Fibroblast of the conjunctiva (primary cell): ENCODE measurements around the gene MYRIP.
"Not testable (repeated sequence)": the region's sequence is repeated elsewhere in the genome, so short reads cannot be mapped to it uniquely, and the experiment has no call there.

Experiments used
- DNase-seq: peaks from one replicate; pipeline ENCODE4 v3.0.0-alpha.2; 2010; ENCODE audit warnings: low read depth

Gene MYRIP

DNA sequence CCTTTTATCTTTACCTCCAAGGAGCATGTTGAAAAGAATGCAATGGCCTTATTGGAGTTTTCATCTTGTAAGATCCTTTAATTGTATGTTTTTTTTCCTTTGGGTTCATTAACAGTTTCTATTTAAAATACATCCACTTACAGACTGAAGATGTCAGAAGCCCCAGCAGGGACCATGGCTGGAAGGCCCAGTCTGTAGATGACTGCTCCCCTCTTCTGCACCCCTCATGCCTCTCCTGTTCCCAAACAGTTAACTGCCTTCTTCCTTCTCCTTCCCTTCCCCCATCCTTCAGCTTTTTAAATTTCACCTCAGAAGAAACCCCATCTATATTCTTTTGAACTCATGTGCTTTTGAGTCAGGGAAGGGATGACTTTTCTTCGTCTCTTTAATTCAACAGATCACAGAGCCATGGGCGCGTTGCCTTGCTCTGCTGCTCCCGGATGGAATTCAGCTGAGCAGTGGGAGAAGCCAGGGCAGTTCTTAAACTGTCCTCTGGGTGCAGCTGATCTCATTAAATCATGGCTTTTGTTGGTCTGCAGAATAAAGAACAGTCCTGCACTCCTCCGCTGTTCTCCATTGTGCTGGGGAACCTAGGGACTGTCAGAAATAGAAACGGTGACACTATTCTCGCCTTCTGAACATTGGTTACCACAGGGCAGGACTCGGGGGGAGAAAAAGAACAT is 428.6 kb downstream of the MYRIP start:
- no peak for DNase-seq

DNA sequence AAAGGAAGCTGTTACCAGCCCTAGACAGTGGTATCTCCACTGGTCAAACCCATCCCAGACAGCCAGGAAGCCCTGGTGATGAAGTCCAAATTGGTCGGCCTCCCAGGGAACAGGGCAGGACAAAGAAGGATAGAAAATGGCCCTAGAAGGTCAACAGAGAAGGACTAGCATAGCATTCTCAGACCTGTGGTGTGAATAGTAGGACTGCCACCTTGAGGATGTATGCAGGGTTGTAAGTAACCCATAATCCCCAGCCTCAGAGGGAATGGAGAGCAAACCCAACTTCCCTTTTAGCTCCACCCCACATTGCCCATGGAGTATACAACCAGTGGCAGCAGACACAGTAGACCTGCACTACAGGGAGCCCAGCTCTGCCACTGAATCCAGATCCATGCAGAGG is 431.5 kb downstream of the MYRIP start:
- DNase-seq, result no peak

DNA sequence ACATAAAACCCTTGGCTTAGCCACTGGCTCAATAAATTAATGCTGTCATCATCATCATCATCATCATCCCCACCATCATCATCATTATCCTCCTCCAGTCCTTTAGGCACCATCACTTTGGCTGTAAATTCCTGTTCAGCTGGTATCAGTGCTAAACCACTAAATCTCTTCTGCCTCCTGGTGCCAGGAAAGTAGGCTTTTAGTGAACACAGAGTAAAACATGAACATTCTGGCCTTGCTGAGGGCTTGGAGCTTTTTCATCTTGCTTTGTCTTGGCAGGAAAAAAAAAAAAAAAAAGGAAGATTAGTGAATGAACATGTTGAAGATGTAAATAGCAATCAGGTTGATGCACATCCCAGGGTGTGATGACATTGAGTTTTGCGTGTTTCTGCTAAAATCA is 432.8 kb downstream of the MYRIP start:
- no peak for DNase-seq

DNA sequence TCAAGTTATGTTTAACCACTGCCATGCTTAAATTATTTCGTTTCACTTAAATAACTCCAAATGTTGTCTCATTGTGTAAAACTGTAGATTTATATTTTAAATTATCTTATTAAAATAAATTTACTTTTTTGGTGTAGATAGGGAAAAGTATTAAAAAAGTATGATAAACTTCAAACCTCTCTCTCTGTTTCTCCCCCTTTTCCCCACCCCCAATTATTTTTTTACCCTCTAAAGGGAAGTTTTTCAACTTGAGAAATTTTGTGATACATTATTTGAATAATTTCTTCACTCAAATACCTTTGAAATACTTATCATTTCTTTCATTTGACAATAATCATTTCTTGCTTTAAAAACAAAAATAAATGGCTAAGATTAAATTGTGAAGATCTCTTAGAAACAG is 433.2 kb downstream of the MYRIP start:
- no peak for DNase-seq

DNA sequence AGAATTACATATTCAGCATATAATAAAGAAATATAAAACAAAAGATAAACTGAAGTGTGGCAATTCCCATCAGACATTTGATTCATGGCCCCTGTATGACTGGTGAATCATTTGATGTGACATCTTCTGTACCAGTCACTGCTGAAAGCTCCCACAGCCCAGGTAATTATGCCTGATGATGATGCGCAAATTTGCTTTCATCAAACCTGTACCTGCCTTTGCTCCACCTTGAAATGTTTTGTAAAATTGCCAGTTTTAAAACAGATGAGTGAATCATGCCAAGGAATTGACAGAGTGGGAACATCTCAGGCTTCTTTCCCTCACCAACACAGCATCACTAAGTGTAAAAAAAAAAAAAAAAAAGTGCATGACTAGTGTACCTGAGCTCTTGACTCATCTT is 433.6 kb downstream of the MYRIP start:
- no peak for DNase-seq

DNA sequence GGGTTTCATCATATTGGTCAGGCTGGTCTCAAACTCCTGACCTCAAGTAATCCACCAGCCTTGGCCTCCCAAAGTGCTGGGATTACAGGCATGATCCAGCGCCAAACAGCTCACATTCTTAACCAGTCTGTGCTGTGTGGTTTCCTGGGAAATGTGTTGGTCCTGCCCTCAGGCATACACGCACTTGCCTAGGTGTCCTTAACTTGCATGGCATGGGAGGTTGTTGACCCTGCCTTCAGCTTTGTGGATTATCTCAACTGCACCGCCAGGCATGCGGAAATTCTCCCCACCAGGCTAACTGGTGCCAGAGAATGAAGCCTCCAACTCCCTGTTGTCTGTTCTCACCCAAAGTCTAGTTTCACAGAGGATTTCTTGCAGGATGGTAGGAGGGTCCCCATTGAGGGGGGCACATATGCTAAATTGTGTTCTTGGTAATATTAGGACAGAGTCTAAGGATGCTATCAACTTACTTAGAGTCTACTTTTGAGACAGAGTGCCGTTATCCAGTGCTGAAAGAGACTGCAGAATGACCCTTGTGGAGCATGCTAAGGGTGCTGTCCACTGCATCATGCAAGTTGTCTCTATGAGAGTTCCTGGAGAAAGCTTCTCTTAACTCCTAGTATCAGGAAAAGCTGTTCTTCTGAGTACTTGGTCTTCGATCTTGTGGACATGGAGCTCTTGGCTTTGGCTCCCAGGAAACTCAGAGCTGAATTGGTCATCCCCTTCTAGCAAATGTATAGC is 438.5 kb downstream of the MYRIP start:
- no peak for DNase-seq

DNA sequence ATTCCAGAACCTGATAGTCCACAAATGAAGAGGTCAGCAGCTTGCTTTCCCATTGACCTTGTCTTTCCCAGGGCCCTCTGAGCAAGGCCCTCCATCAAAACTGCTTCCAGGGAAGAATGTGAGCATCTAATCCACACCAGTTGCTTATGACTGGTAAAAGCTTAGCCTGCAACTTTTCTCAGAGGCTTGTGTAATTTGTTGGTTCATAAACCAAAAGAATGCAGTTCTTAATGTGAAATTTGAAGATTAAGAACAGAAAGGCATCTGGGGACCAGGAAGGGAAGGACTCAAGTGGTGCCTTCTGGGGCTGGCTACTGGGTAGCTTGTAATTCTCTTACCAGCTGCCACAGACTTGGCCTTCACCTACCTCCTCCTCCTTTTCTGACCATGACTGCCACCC is 439.2 kb downstream of the MYRIP start:
- no peak for DNase-seq

DNA sequence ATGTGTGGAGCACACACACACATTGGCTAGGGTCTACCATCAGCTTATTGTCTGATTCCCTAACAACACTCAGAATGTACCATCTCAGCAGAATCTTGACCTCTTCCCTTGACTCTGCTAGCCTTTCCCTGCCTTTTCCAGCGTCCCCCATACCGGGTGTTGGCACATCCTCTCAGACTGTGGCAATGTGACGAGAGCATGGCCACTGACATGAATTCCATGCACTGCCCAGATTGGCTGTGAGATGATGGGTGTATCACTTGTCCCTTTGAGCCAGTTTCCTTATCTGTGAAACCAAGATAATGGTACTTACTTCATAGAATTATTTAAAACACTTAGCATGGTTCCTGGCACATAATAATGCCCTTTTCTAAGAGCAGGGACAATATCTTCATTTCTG is 439.8 kb downstream of the MYRIP start:
- DNase-seq, result no peak

DNA sequence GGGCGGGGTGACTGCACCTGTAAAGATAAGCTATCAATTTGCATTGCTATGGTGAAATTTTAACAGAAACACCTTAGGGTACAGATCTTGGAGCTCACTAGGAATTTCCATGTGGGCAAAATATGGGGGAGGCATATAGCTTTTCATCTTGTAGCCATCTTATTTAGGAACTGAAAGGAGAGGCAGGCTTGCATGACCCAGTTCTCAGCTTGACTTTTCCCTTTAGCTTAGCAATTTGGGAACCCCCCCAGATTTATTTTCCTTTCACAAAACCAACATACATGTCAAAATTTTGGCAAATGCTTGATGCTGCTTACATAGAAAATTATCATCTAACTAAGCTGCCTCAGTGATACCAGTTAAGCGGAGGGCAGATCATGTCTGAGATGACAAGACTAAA is 445.1 kb downstream of the MYRIP start:
- no peak for DNase-seq

DNA sequence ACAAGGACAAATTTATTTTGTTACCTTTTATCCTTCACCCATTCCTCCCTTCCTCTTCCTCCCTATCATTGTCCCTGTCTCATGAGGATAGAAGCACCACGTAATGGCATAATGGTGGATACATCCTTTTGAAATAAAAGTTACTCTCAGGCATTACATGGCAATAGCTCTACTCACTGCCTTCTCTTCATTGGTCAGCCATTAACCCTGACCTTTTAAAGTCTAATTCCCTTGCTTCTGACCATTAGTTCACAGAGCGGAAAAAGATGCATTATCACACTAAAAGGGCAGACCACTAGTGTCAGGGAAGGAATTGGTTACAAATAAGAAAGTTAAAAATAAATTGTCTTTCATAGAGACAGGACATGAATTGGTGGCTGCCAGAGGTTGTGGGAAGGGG is 445.5 kb downstream of the MYRIP start:
- DNase-seq, result no peak

DNA sequence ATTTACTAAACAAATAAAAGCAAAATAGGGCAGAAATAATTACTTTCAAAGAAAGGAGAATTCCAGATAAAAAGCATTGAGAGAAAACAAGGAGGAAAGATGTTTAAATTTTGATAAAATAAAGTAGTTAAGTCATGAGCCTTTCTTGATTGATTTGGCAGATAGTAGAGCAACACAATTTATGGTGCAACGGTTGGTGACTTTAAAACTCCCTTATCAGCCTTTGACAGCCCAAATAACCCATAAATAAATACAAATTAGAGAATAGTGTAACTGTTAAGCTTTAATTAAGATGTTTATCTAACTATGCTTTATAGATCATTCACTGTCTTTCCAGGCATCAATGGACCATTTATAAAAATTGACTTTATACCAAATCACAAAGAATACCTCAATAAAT is 446.1 kb downstream of the MYRIP start:
- no peak for DNase-seq

DNA sequence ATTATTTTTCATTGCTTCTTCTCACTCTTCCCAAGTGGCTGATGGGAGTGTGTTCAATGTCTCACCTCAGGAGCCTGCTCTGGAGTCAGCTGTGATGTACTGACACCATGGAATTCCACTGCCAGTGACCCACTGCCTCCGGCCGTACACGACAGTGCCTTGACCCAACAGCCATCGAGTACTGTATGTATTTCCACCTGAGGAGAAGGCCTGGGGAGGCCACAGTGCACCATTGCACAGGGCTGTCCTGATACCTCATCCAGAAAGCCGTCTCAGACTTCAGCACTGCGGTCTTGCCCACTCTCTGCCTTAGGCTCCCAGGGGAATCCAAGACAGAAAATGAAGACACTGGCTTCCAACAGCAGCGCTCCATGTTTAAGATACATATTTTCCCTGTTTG is 448.7 kb downstream of the MYRIP start:
- no peak for DNase-seq

DNA sequence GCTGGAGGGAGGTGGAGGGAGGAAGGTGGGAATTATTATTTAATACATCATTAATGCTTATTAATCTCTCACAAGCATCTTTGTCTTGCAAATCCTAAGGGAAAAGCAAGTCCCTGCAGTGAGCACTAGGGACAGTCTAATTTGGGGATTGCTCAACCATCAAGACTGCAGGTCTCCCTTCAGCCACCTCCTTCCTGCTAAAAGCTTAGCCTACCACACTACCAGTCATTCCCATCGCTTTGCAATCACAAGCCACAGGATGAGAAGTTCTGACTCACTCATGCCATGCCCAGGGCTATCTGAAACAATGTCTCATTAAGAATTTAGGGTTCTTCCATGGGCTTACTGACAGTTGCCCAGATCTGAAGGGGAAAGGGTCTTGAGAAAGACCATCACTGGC is 449.1 kb downstream of the MYRIP start:
- no peak for DNase-seq

DNA sequence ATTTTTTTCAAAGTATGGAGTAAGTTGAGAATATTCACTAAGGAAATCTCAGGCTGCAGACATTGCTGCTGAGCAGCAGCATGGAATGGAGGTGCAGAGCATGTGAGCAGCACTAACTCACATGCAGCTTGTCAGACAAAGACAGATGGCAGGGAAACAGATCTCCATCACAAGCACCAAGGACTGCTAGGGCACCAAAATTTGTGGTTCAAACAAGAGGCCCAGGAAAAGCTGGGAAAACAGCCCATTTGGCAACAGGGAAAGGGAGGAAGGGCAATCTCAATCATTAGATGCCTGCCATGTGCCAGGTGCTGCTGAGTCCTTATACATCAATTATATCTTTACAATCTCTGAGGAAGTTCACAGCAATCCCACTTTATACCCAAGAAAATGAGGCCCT is 452.9 kb downstream of the MYRIP start:
- DNase-seq, result no peak

DNA sequence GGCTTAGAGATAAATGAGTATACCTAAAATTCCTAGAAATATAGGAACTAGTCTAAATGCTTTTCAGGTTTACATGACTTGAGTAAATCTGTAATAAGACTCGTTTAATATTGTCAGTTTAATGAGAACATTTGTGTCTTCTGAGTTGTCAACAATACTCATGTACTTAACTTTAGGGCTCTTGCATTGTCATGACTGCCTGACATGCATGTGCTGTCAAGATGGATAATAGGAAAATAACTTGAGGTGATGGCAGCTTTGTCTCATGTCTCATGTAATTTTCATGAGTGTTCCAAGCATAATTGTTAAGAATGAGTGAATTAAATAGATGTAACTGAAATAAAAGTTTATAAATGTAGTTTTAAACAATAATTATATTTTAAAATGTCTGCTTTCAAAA is 455.0 kb downstream of the MYRIP start:
- no peak for DNase-seq

DNA sequence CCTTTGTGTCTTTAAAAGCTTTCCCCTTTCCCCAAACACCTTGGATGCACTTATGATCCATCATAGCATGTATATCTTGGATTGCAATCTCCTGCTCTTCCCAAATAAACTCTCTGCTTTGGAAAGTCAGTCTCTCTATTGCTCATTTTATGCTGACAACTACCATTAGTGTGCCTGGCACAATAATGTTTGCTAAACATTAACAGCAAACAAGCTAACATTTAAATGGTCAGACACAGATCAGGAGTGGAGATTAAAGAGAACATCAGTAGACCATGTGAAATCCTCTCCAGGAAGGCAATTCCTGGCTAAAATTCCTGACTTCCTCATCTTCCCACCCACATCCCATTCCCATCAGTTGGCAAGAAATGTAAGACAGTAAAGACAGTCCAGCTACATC is 455.8 kb downstream of the MYRIP start:
- DNase-seq, result no peak

DNA sequence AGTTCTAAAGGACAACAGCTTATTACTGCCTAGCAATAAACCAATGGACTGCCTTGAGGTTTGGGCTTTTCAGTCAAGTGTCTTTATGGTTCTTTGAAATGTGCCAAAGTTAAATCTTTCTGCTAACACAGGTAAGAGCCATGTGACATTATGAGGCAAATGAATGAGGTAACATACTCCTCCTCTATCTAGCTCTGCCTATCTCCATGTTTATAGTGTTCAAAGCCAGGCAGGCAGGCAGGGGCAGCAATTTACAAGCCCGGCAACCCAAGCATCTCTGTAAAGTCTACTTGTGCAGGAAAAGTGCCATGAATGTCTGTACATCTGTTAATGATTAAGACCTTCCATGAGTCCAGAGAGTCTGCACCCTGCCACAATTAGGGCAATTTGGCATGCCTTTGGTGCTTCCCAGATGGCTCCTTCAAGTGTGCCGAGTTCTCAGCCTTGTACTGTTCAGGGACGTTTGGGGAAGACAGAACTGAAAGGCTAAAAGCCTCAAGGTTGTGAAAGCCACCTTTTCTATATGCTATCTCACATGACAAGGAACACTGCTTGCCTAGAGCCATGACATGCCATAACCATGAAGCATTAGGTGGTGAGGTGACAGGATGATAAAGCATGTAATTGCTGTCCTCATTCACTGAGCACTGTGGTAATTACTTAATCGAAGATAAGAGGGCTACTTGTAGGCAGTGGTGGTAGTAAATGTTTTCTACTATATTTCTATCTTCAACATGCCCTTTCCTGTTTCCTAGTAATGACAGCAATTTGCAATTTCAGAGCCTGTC is 458.7 kb downstream of the MYRIP start:
- DNase-seq, result peak; percentile 17

DNA sequence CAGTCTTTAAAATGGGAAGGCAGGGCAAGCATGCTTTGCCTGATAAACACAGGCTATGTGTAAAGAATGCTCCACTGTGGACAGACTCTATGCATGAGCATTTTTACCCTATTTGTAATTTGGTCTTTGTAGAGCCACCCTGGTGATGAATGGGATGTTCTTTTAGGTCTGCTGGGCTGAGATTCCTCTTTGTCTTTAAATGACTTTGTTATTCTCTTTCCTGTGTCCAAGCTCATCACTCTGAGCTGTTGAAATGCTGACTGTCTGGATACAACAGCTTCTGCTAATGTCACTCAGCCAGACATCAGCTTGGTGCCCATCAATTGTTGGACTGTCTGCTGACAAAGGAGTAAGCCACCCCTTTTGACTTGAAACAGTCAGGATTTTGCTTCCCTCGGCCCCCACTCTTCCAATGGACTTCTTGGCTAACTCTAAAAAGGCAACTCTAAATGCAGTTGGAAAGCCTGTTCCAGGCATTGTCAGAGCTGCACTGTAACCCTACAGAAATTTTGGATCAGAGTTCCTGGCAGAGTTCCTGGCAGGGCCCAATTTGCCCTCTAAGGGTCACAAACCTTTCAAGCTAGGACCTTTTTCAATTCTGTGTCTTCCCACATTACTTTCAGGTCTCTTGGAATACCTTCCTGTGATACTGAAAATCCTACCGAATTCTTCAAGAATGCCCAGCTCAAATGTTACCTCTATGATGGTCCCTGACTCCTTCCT is 459.6 kb downstream of the MYRIP start:
- DNase-seq, result no peak

DNA sequence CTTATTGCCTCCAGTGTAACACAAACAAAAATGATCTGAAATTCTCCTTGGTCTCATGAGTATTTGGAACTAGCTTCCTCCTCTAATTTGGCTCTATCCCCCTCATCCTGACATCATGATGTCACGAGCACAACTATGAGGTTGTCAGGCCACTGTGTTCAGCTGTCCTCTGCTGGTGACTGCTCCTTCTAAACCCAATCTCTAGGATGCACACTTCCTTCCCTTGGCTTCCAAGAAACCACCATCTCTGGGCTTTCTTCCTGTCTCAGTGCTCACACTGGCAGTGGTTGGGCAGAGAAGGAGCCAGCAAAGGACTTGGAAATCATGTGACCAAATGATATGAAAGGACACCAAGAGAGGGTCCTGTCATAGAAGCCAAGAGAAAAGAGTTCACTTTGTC is 469.4 kb downstream of the MYRIP start:
- DNase-seq, result no peak

DNA sequence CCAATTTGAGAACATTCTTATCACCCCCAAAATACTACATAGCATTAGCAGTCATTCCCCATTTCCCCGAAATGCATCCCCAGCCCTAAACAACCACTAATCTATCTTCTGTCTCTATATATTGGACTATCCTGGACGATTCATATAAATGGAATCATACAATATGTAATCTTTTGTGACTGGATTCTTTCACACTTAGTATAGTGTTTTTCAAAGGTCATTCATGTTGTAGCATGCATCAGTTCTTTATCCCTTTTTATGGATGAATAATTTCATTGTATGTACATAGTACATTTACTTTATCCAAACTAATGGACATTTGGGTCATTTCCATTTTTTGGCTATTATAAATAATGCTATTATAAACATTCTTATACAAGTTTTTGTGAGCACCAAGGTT is 472.6 kb downstream of the MYRIP start:
- no peak for DNase-seq

DNA sequence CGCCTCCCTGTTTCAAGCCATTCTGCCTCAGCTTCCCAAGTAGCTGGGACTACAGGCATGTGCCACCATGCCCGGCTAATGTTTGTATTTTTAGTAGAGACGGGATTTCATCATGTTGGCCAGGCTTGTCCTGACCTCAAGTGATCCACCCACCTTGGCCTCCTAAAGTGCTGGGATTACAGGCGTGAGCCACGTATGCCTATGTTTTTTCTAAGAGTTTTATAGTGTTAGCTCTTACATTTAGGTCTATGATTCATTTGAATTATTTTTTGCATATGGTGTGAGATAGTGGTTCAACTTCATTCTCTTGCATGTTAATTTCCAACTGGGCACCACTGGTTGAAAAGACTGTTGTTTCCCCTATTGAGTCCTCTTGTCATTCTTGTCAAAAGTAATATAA is 473.6 kb downstream of the MYRIP start:
- DNase-seq, result not testable (repeated sequence)

DNA sequence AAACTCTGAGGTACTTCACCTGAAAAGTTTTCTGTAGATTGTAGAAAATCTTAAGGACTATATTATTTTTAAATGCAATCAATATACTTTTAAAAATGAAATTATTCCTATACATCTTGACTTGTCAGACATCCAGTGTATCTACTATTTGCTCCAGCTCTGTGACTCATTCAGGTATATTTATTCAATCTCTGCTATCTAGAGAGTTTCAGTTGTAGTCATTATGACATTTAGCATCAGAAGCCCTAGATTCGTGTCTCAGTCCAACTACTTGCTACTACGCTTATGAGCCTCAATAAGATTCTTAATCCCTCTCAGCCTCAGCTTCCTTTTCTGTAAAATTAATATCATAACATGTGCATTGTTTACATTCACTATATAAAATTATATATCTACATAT is 477.8 kb downstream of the MYRIP start:
- DNase-seq, result no peak

DNA sequence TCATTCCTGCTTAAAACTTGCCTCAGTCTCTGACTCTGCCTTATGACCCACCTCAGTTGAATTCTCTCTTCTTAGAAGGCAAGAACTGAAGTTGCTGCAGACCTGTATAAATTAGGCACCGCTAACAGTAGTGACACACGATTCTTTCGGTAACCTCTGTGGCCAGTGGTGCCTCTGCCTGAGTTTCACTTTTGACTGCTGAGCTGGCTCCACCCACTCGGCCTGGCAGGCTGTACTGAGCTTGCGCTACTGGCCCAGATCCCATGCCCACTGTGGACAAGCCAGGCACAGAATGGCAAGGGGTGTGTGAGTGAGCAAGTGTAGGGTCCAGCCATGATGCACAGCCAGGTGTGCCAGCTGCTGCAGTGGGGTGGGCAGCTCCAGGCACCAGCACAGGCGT is 481.0 kb downstream of the MYRIP start:
- DNase-seq, result no peak
